Right lobe of liver (tissue), 6 donors: Measurements from ENCODE around the gene AXDND1. TPM values are rescaled to one million over a fixed set of nuclear protein-coding genes. Genes with fewer than 3 reads are reported as not detected.

Experiments
- ATAC-seq, 4 donors: fragments of 200-7000 bp; cut with Tn5 transposase; one replicate each; pipeline ENCODE4 v1.9.1; 2020; ENCODE audit warnings: mild to moderate bottlenecking in 4 of 4, moderate library complexity in 4 of 4
- DNase-seq, 3 donors: peaks; one replicate each; pipeline ENCODE4 v3.0.0-alpha.2; 2020
- H3K27ac ChIP-seq, 3 donors: fragments of 200-600 bp; one replicate each; pipeline ENCODE4 v1.8.0; 2022
- H3K27me3 ChIP-seq, 2 donors: fragments of 200-600 bp; one replicate each; pipeline ENCODE4 v1.8.0; 2022
- H3K36me3 ChIP-seq, 4 donors: fragments of 200-600 bp; sonication (generic) in 1 of 4; one replicate each; pipeline versions ENCODE4 v1.5.1 to v1.8.0; 2017 to 2022; ENCODE audit warnings: control low read depth in 1 of 4
- H3K4me1 ChIP-seq, 4 donors: fragments of 200-600 bp; sonication (generic) in 1 of 4; one replicate each; pipeline versions ENCODE4 v1.5.1 to v1.8.0; 2017 to 2022; ENCODE audit warnings: control low read depth in 1 of 4
- H3K4me3 ChIP-seq, 3 donors: fragments of 200-600 bp; one replicate each; pipeline ENCODE4 v1.8.0; 2022
- H3K9me3 ChIP-seq, 4 donors: fragments of 200-600 bp; sonication (generic) in 1 of 4; one replicate each; pipeline versions ENCODE4 v1.5.1 to v1.8.0; 2017 to 2022; ENCODE audit warnings: control low read depth in 1 of 4
- CTCF ChIP-seq, 4 donors: fragments of 200-600 bp in 3 of 4; fragments of 450-650 bp in 1 of 4; IDR thresholded peaks; one replicate each; pipeline versions ENCODE4 v1.5.1 to v1.8.0; 2016 to 2022; ENCODE audit warnings: antibody characterized with exemption in 4 of 4, mild to moderate bottlenecking in 2 of 4
- POLR2A ChIP-seq: fragments of 450-650 bp; IDR thresholded peaks from one replicate; pipeline ENCODE4 v1.6.1; 2017; ENCODE audit warnings: antibody characterized with exemption, mild to moderate bottlenecking
- WGBS: methylation state at CpG from one replicate; pipeline ENCODE4 v1.1.6; 2018; ENCODE audit warnings: low coverage, low lambda C conversion rate; ENCODE audit not compliant: insufficient coverage; ENCODE audit errors: missing lambda C conversion rate; 5-methylcytosine and 5-hydroxymethylcytosine counted together
- intact Hi-C, 2 donors: fragments of 100-400 bp; cut with DNase I; formaldehyde crosslinking; loops; one replicate each; pipeline versions ENCODE4 v1.11.2 to v1.14.1; 2022
- total RNA-seq, 6 experiments: library from RNA; depleted of rRNA in 2 of 6; stranded (reverse); fragments of >200 nt in 2 of 6; fragmentation: NEBNext Ultra II Directional in 3 of 6; extraction: Animal tissue kit (Norgen Biotek cat#: 25700) in 3 of 6; gene quantifications; one replicate each; pipeline versions ENCODE4 v1.1.0 to v1.2.4, GENCODE V29; 2016 to 2023
- donor health status: DM: no; HTN: yes; CAD: no.
- donor health status: DM: no; HTN: no; CAD: no.
- donor health status: DM: no; HTN: no; CAD: no.
- donor health status: DM: no; HTN: yes; CAD: no.
- donor health status: DM: no; HTN: yes; CAD: no.

The AXDND1 gene
- total RNA-seq, 6 experiments from 2014 or later, result 0.09 TPM; not detected in 5

- no peaks in the 10 kb centered on the region for H3K27me3 ChIP-seq
- no peaks in the 10 kb centered on the region for H3K9me3 ChIP-seq
- ATAC-seq, result no peak
- no peaks in the 10 kb centered on the region for H3K4me1 ChIP-seq
- no peak for DNase-seq
- no peak overlapping the region for H3K27ac ChIP-seq
- TF ChIP-seq CTCF (IDR thresholded peaks at IDR 0.05) (no peak), POLR2A (no peak)
- no peak overlapping the region for H3K4me3 ChIP-seq
- 71% methylated on average over 4 of the region's 4 CpGs for WGBS
- intact Hi-C loops, result no loop called here
- peaks cover 0 to 17% (median 7%) of the 10 kb centered on the region in 4 donors for H3K36me3 ChIP-seq
These were observed 42.3 kb upstream of the AXDND1 start for GRCh38 chr1:179323436-179323835.

GRCh38 chr1:179325836-179326235 lies 39.9 kb upstream of the AXDND1 start:
- Histone ChIP-seq H3K27me3 (no peaks in the 10 kb centered on the region), H3K9me3 (no peaks in the 10 kb centered on the region), H3K36me3 (peaks cover 0 to 17% (median 7%) of the 10 kb centered on the region in 4 donors), H3K4me3 (no peak overlapping the region), H3K27ac (no peak overlapping the region), H3K4me1 (no peaks in the 10 kb centered on the region)
- ATAC-seq, result no peak
- no peak for TF ChIP-seq CTCF (IDR thresholded peaks at IDR 0.05)
- no peak for TF ChIP-seq POLR2A
- WGBS, result 41% methylated on average over 2 of the region's 2 CpGs
- intact Hi-C loops, result no loop called here
- no peak for DNase-seq

- intact Hi-C loops, result no loop called here
- ATAC-seq, result no peak
- Histone ChIP-seq H3K9me3 (no peaks in the 10 kb centered on the region), H3K27ac (no peak overlapping the region), H3K4me1 (no peaks in the 10 kb centered on the region), H3K27me3 (no peaks in the 10 kb centered on the region), H3K4me3 (no peak overlapping the region), H3K36me3 (peaks cover 0 to 17% (median 7%) of the 10 kb centered on the region in 4 donors)
- no peak for DNase-seq
- TF ChIP-seq POLR2A, result no peak
- TF ChIP-seq CTCF (IDR thresholded peaks at IDR 0.05), result no peak
- WGBS, result 89% methylated on average over 2 of the region's 3 CpGs
These were observed 39.0 kb upstream of the AXDND1 start for GRCh38 chr1:179326746-179327145.

GRCh38 chr1:179327196-179327595 lies 38.6 kb upstream of the AXDND1 start:
- TF ChIP-seq POLR2A (no peak), CTCF (IDR thresholded peaks at IDR 0.05) (no peak)
- peaks cover 0 to 17% (median 7%) of the 10 kb centered on the region in 4 donors for H3K36me3 ChIP-seq
- intact Hi-C loops, result no loop called here
- no peaks in the 10 kb centered on the region for H3K9me3 ChIP-seq
- 73% methylated on average over 7 of the region's 7 CpGs for WGBS
- ATAC-seq, result no peak
- no peak overlapping the region for H3K27ac ChIP-seq
- DNase-seq, result no peak
- H3K4me3 ChIP-seq, result no peak overlapping the region
- no peaks in the 10 kb centered on the region for H3K4me1 ChIP-seq
- H3K27me3 ChIP-seq, result no peaks in the 10 kb centered on the region

GRCh38 chr1:179327679-179328078 lies 38.1 kb upstream of the AXDND1 start:
- TF ChIP-seq POLR2A, result no peak
- TF ChIP-seq CTCF (IDR thresholded peaks at IDR 0.05), result no peak
- ATAC-seq, result peak in 3 of 4 donors; percentile 33 to 56 (median 46)
- intact Hi-C loops, result no loop called here
- Histone ChIP-seq H3K27ac (no peak overlapping the region), H3K36me3 (peaks cover 0 to 17% (median 7%) of the 10 kb centered on the region in 4 donors), H3K27me3 (no peaks in the 10 kb centered on the region), H3K4me3 (no peak overlapping the region), H3K4me1 (no peaks in the 10 kb centered on the region), H3K9me3 (no peaks in the 10 kb centered on the region)
- WGBS, result 58% methylated on average over 3 of the region's 3 CpGs
- no peak for DNase-seq
